ENCODE results near the gene BICDL2.
A peak's percentile ranks its signal among the peaks of the same experiment; 100 is the strongest.

BICDL2 gene

DNA sequence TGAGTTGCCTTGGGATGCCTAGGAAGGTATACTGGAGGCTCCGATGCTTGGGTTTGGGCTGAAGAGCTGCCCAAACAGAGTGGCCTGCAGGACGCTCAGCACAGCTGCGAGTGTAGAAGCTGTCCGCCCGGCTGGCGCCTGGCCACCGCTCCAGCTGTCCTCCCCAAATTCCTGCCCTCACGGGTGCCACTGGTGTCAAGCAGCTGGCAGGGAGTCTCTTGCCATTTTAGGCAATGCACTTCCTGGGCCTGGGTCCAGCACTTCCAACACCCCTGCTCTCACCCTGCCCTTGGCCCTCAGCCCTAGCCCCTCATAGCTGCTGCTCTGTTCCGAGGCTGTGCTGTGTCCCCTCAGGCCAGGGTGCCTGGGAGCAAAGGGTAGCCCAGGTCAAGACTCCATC is 51.3 kb downstream of the BICDL2 start:
- no peak for DNase-seq (ENCODE audit: low spot score)

GRCh38 chr16:2983706-2984136 is 53.0 kb downstream of the BICDL2 start:
- DNase-seq (ENCODE audit: low spot score): peak; percentile 96

GRCh38 chr16:2982402-2982801 is 54.3 kb downstream of the BICDL2 start:
- no peak for DNase-seq (ENCODE audit: low spot score)

GRCh38 chr16:2981899-2982250 is 54.9 kb downstream of the BICDL2 start:
- no peak for DNase-seq (ENCODE audit: low spot score)

GRCh38 chr16:2981177-2981898 is 55.4 kb downstream of the BICDL2 start:
- DNase-seq (ENCODE audit: low spot score): no peak

- DNase-seq (ENCODE audit: low spot score): peak; percentile 100
Observed at GRCh38 chr16:2980227-2981176, 56.2 kb downstream of the BICDL2 start, which contains the start of gene PKMYT1. TSS of gene PKMYT1 (minus strand) at chr16:2980446. CDS start at chr16:2979657, 789 bp downstream.

- peak; percentile 30 for DNase-seq (ENCODE audit: low spot score)
Observed at GRCh38 chr16:2979669-2980226, 57.0 kb downstream of the BICDL2 start.

All from AG20443 (cell line).